ENCODE measurements around the gene ARRB1.

ARRB1 gene

GRCh38 chr11:75238595-75239440, 112.6 kb downstream of the ARRB1 start:
- no peak for DNase-seq (ENCODE audit: low read depth)
- no peak overlapping the region for H3K4me3 ChIP-seq (ENCODE audit: low read depth, low read length)
- TF ChIP-seq CTCF (IDR thresholded peaks at IDR 0.05; ENCODE audit: low read depth, low read length): no peak

- no peak overlapping the region for H3K4me3 ChIP-seq (ENCODE audit: low read depth, low read length)
- no peak for TF ChIP-seq CTCF (IDR thresholded peaks at IDR 0.05; ENCODE audit: low read depth, low read length)
- DNase-seq (ENCODE audit: low read depth): no peak
These were observed 114.4 kb downstream of the ARRB1 start for GRCh38 chr11:75237050-75237449.

GRCh38 chr11:75236062-75236461, 115.4 kb downstream of the ARRB1 start:
- no peak for DNase-seq (ENCODE audit: low read depth)
- no peak overlapping the region for H3K4me3 ChIP-seq (ENCODE audit: low read depth, low read length)
- TF ChIP-seq MYC (IDR thresholded peaks at IDR 0.05; ENCODE audit: low read depth, low read length) (no peak), MAX (IDR thresholded peaks at IDR 0.05; ENCODE audit: low read depth, low read length) (no peak), POLR2A (IDR thresholded peaks at IDR 0.05; ENCODE audit: extremely low read depth, insufficient read length) (no peak), CTCF (IDR thresholded peaks at IDR 0.05; ENCODE audit: low read depth, low read length) (no peak)

- H3K4me3 ChIP-seq (ENCODE audit: low read depth, low read length): no peak overlapping the region
- DNase-seq (ENCODE audit: low read depth): peak; percentile 62
- peak; percentile 58 for TF ChIP-seq MAX (IDR thresholded peaks at IDR 0.05; ENCODE audit: low read depth, low read length)
- TF ChIP-seq MYC (IDR thresholded peaks at IDR 0.05; ENCODE audit: low read depth, low read length): no peak
- no peak for TF ChIP-seq CTCF (IDR thresholded peaks at IDR 0.05; ENCODE audit: low read depth, low read length)
- TF ChIP-seq POLR2A (IDR thresholded peaks at IDR 0.05; ENCODE audit: extremely low read depth, insufficient read length): no peak
These were observed 117.7 kb downstream of the ARRB1 start for GRCh38 chr11:75233754-75234172.

GRCh38 chr11:75230621-75231020, 120.8 kb downstream of the ARRB1 start:
- no peak for TF ChIP-seq CTCF (IDR thresholded peaks at IDR 0.05; ENCODE audit: low read depth, low read length)
- TF ChIP-seq MYC (IDR thresholded peaks at IDR 0.05; ENCODE audit: low read depth, low read length): no peak
- no peak for TF ChIP-seq POLR2A (IDR thresholded peaks at IDR 0.05; ENCODE audit: extremely low read depth, insufficient read length)
- TF ChIP-seq MAX (IDR thresholded peaks at IDR 0.05; ENCODE audit: low read depth, low read length): no peak
- DNase-seq (ENCODE audit: low read depth): no peak
- H3K4me3 ChIP-seq (ENCODE audit: low read depth, low read length): no peak overlapping the region

- no peak for DNase-seq (ENCODE audit: low read depth)
- no peak for TF ChIP-seq POLR2A (IDR thresholded peaks at IDR 0.05; ENCODE audit: extremely low read depth, insufficient read length)
- no peak for TF ChIP-seq CTCF (IDR thresholded peaks at IDR 0.05; ENCODE audit: low read depth, low read length)
- TF ChIP-seq MYC (IDR thresholded peaks at IDR 0.05; ENCODE audit: low read depth, low read length): no peak
- no peak for TF ChIP-seq MAX (IDR thresholded peaks at IDR 0.05; ENCODE audit: low read depth, low read length)
- H3K4me3 ChIP-seq (ENCODE audit: low read depth, low read length): no peak overlapping the region
These were observed 122.0 kb downstream of the ARRB1 start for GRCh38 chr11:75229466-75229865.
